OCI-LY3 (cell line): ENCODE measurements around the gene PPT2.

ENCODE experiments used
- EZH2phosphoT487 ChIP-seq: fragments of 200-600 bp; shearing (Covaris generic); IDR thresholded peaks from 2 replicates; pipeline ENCODE4 v1.6.1; 2018; ENCODE audit warnings: antibody characterized with exemption, mixed run types, low read depth
- TF ChIP-seq, protein P1 (sequence below): fragments of 200-600, 300-600 bp; sonication (generic); IDR thresholded peaks from 2 replicates; pipeline ENCODE4 v1.5.1; 2014; ENCODE audit warnings: antibody characterized with exemption, low read length, low read depth

GRCh38 chr6:32195652-32195901 lies 41.6 kb downstream of the PPT2 start:
- TF ChIP-seq, protein P1, sequence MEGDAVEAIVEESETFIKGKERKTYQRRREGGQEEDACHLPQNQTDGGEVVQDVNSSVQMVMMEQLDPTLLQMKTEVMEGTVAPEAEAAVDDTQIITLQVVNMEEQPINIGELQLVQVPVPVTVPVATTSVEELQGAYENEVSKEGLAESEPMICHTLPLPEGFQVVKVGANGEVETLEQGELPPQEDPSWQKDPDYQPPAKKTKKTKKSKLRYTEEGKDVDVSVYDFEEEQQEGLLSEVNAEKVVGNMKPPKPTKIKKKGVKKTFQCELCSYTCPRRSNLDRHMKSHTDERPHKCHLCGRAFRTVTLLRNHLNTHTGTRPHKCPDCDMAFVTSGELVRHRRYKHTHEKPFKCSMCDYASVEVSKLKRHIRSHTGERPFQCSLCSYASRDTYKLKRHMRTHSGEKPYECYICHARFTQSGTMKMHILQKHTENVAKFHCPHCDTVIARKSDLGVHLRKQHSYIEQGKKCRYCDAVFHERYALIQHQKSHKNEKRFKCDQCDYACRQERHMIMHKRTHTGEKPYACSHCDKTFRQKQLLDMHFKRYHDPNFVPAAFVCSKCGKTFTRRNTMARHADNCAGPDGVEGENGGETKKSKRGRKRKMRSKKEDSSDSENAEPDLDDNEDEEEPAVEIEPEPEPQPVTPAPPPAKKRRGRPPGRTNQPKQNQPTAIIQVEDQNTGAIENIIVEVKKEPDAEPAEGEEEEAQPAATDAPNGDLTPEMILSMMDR, result no peak
- TF ChIP-seq EZH2phosphoT487, result no peak
